ENCODE results near the gene SQOR. TPM values are rescaled to one million over a fixed set of nuclear protein-coding genes. Genes with fewer than 3 reads are reported as not detected.

Gene SQOR
- total and polyA plus RNA-seq, 2 of the 4 experiments (the other 2 are of a cell fraction), result 22.1 to 40.3 TPM

GRCh38 chr15:45690581-45691260 is 55.9 kb downstream of the SQOR start:
- 100% methylated on average over 2 of the region's 6 CpGs; no CpG with 5 or more reads in 1 of the 2 experiments for WGBS, 2 experiments (ENCODE audit: extremely low coverage in 2 of 2, insufficient read length in 1 of 2)
- in situ Hi-C loops (cut with MboI; ENCODE audit: low sequenced_read_pairs) (no loop called here), intact Hi-C loops (cut with micrococcal nuclease) (no loop called here), dilution Hi-C loops (cut with HindIII; ENCODE audit: low sequenced_read_pairs, unreplicated experiment) (no loop called here)
- Histone ChIP-seq H3K14ac (replicated peaks; ENCODE audit: low read depth, low read length) (no peak overlapping the region), H2BK15ac (ENCODE audit: low read depth, low read length) (no peak overlapping the region), H4K5ac (ENCODE audit: low read depth, low read length) (no peak overlapping the region), H3K4me1 (ENCODE audit: control insufficient read depth, insufficient read depth, low read length) (no peaks in the 10 kb centered on the region), H2AK5ac (ENCODE audit: low read depth, low read length) (no peak overlapping the region), H2BK120ac (ENCODE audit: low read depth, low read length) (no peak overlapping the region), H3K18ac (ENCODE audit: low read depth, low read length) (no peak overlapping the region), H3K9me1 (ENCODE audit: insufficient read depth, low read length) (peaks cover 3% of the 10 kb centered on the region; the same call in 1 of the 2 replicates), H4K20me1 (ENCODE audit: insufficient read depth, low read length) (no peaks in the 10 kb centered on the region), H3K23ac (ENCODE audit: low read depth, low read length) (no peak overlapping the region), H3K27ac (ENCODE audit: insufficient read depth, low read length) (no peak overlapping the region), H3K79me1 (ENCODE audit: low read depth in 1 of 2, low read length in 2 of 2) (no peaks in the 10 kb centered on the region), H3K9me3 (ENCODE audit: control insufficient read depth, insufficient read depth, low read length) (no peaks in the 10 kb centered on the region), H3K4ac (ENCODE audit: low read depth, low read length) (no peak overlapping the region), H2AFZ (replicated peaks; ENCODE audit: low read length, poor library complexity) (no peak overlapping the region), H3K4me2 (ENCODE audit: low read depth, low read length) (no peak overlapping the region), H3K4me3 (ENCODE audit: insufficient read depth, low read depth, low read length) (no peak overlapping the region), H3K56ac (ENCODE audit: extremely low read depth, insufficient read depth, low read length) (no peak overlapping the region), H2BK5ac (ENCODE audit: low read depth, low read length, poor library complexity, severe bottlenecking) (no peak overlapping the region), H2AK9ac (replicated peaks; ENCODE audit: low read depth, low read length, poor library complexity) (no peak overlapping the region), H4K91ac (ENCODE audit: insufficient read depth, low read depth, low read length) (no peak overlapping the region), H3K27me3 (ENCODE audit: control insufficient read depth, insufficient read depth, low read length) (no peaks in the 10 kb centered on the region), H3K9ac (ENCODE audit: low read depth, low read length) (no peak overlapping the region), H3K36me3 (ENCODE audit: control insufficient read depth, insufficient read depth, low read length) (peaks cover 9% of the 10 kb centered on the region), H2BK20ac (ENCODE audit: low read depth, low read length) (no peak overlapping the region), H4K8ac (ENCODE audit: low read depth in 2 of 2, low read length in 2 of 2) (no peak overlapping the region)
- DNase-seq (no peak), ATAC-seq (ENCODE audit: low read depth) (no peak)
- BruUV-seq (replicated peaks), result no TSS peak
- ChIA-PET CTCF (interaction anchor here (0.6 to 1.1 kb wide), 2 partner anchors 15 to 48 kb away, joined by 3 read pairs; no protein-coding TSS in a partner anchor), POLR2A (ENCODE audit: unreplicated experiment) (no interaction called here)
- no peak for TF ChIP-seq MAFK (IDR thresholded peaks at IDR 0.05; ENCODE audit: low read depth, low read length)

Measured in IMR-90 (cell line).